Stimulated activated naive CD8-positive, alpha-beta T cell treated with anti-CD3 and anti-CD28 coated beads, Interleukin-15, Interleukin-2, amounts not matched to agents 100 U/mL and 50 U/mL, for 24 hours (primary cell): ENCODE results near the gene COL16A1.

Source experiments
- ATAC-seq: fragments of 150-1000 bp; cut with Tn5 transposase; one replicate; pipeline ENCODE4 v1.10.0; 2021
- DNase-seq: peaks from one replicate; pipeline ENCODE4 v3.0.0; 2021

The COL16A1 gene

GRCh38 chr1:31624309-31624708 lies 79.5 kb downstream of the COL16A1 start:
- DNase-seq (no peak), ATAC-seq (no peak)

GRCh38 chr1:31623365-31623764 lies 80.5 kb downstream of the COL16A1 start:
- DNase-seq, result no peak
- no peak for ATAC-seq

GRCh38 chr1:31621847-31622730 lies 81.7 kb downstream of the COL16A1 start:
- ATAC-seq (no peak), DNase-seq (no peak)

DNA sequence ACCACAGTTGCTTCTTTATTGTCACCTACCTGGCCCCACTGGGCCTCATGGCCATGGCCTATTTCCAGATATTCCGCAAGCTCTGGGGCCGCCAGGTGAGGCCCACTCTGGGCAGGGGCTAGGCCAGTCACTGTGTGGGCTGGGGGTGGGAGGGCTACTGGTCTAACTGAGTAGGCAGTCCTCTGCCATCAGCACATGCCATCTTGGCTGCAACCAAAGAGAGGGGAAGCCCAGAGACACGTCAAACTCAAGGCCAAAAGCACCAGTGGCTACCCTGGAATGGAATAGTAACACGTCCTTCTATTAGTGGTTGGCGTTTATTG lies 82.4 kb downstream of the COL16A1 start:
- ATAC-seq (no peak), DNase-seq (no peak)

DNA sequence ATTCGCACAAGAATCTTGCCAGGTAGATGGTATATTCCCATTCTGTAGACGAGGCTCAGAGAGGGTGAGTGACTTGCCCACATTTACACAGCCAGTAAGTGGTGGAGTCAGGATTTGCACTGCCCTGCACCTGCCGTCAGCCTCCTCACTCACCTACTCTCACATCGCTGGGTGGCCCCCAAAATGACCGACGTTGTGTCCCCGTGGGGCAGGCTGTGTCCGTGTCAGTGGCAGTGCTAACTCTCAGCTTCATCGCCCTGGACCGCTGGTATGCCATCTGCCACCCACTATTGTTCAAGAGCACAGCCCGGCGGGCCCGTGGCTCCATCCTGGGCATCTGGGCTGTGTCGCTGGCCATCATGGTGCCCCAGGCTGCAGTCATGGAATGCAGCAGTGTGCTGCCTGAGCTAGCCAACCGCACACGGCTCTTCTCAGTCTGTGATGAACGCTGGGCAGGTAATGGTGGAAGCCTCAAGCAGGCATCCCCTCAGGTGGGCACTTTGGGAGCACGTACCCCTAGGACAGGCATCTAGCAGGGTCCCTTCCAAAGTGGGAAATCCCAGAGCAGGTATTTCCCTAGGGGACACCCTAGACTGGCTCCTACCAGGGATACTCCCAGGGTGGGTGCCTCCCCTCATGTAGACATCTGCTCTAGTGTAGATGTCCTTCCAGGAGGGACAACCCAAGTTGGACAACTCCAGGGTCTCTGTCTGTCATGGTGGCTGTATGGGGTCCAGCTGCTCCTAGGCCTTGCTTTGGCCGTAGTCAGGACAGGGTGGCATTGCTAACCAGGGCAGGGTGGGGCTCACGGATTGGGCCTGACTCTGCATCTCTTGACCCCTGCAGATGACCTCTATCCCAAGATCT lies 83.0 kb downstream of the COL16A1 start:
- ATAC-seq, result no peak
- no peak for DNase-seq

DNA sequence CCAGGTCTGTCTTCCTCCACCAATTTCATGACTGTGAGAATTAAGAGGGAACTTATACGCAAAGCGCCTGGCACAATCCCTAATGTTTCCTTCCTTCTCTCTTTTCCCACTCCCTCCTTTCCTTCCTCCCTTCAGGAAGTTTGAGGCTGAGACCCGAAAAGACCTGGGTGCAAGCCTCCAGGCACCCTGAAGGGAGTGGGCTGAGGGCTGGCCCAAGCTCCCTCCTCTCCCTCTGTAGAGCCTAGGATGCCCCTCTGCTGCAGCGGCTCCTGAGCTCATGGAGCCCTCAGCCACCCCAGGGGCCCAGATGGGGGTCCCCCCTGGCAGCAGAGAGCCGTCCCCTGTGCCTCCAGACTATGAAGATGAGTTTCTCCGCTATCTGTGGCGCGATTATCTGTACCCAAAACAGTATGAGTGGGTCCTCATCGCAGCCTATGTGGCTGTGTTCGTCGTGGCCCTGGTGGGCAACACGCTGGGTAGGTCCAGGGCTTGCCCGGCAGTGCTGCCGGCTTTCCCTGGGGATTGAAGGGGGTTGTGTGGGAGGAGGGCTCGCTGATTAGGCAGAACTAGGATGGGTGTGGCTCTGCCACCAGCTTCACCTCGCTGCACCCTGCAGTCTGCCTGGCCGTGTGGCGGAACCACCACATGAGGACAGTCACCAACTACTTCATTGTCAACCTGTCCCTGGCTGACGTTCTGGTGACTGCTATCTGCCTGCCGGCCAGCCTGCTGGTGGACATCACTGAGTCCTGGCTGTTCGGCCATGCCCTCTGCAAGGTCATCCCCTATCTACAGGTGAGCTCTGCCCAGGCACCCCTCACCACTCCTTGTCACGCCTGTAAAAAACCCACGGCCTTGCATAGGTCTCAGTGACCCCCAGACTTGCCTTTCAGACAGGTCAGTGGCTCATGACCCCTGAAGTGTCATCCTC lies 84.6 kb downstream of the COL16A1 start:
- ATAC-seq, result no peak

GRCh38 chr1:31617916-31618746 lies 85.7 kb downstream of the COL16A1 start:
- ATAC-seq (peak; percentile 70), DNase-seq (peak; percentile 65)

More for the DNA sequence above, 84.6 kb downstream of the COL16A1 start:
- no peak for DNase-seq

GRCh38 chr1:31617218-31617915 lies 86.5 kb downstream of the COL16A1 start, which contains the start of gene HCRTR1:
TSS of gene HCRTR1 (plus strand) at chr1:31617689. CDS start at chr1:31619193, 1,504 bp downstream.
- no peak for DNase-seq
- no peak for ATAC-seq

GRCh38 chr1:31615939-31616338 lies 87.9 kb downstream of the COL16A1 start:
- ATAC-seq, result no peak

DNA sequence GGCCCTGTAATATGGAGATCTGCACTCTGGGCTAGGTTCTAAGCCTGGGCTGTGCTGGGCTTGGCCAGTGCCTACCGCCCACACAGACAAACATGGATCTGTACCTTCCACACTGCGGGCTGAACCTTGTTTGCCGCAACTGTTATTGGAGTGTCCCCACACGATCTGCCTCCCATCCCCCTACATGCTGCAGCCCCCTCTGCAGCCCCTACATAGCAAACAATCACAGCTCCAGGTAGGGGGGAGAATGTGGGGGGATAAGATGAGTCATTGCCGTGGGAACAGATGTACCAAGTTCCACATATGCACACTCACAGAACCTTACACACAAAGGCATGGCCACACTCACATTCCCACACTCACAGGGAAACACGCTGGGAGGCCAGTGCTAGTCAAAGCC lies 88.4 kb downstream of the COL16A1 start:
- DNase-seq (no peak), ATAC-seq (no peak)

More at GRCh38 chr1:31615939-31616338, 87.9 kb downstream of the COL16A1 start:
- no peak for DNase-seq

- ATAC-seq (no peak), DNase-seq (no peak)
Measured at GRCh38 chr1:31614414-31615005, 89.3 kb downstream of the COL16A1 start.

- ATAC-seq (no peak), DNase-seq (no peak)
Measured at GRCh38 chr1:31609514-31610118, 94.2 kb downstream of the COL16A1 start.

- ATAC-seq, result no peak
Measured at GRCh38 chr1:31607360-31607759, 96.5 kb downstream of the COL16A1 start.

GRCh38 chr1:31605908-31606427 lies 97.8 kb downstream of the COL16A1 start:
- DNase-seq (peak; percentile 47), ATAC-seq (peak; percentile 99)

More at GRCh38 chr1:31607360-31607759, 96.5 kb downstream of the COL16A1 start:
- DNase-seq, result no peak
